GM23338 (cell line): ENCODE results near the gene STRBP.

Source experiments
- CREB1 ChIP-seq: fragments of 250-450 bp; sonication (Bioruptor Pico); IDR thresholded peaks from 2 replicates; pipeline ENCODE4 v1.5.0; 2020; ENCODE audit warnings: low read depth, mild to moderate bottlenecking, moderate library complexity
- CTCF ChIP-seq, 2 experiments: fragments of 200-600 bp in 1 of 2; sonication (generic) in 1 of 2; conservative IDR thresholded peaks; 2 replicates each; pipeline versions ENCODE4 v1.5.1 to v1.6.1; 2016 to 2017; ENCODE audit warnings: antibody characterized with exemption in 2 of 2, low read depth in 2 of 2, mild to moderate bottlenecking in 2 of 2, moderate library complexity in 1 of 2
- EZH2 ChIP-seq: fragments of 200-600 bp; sonication (generic); IDR thresholded peaks from one replicate; pipeline ENCODE4 v1.8.0; 2017; ENCODE audit warnings: antibody characterized with exemption, mild to moderate bottlenecking, low read depth; ENCODE audit not compliant: unreplicated experiment
- EZH2phosphoT487 ChIP-seq: fragments of 200-600 bp; sonication (generic); IDR thresholded peaks from one replicate; pipeline ENCODE4 v1.8.1; 2018; ENCODE audit warnings: antibody characterized with exemption; ENCODE audit not compliant: unreplicated experiment
- JUNB ChIP-seq: IDR thresholded peaks from one replicate; pipeline ENCODE4 v1.6.1; 2016; ENCODE audit warnings: antibody characterized with exemption; ENCODE audit not compliant: unreplicated experiment
- NANOG ChIP-seq: IDR thresholded peaks from 2 replicates; pipeline ENCODE4 v1.6.1; 2016; ENCODE audit warnings: antibody characterized with exemption, borderline replicate concordance
- POLR2AphosphoS5 ChIP-seq: IDR thresholded peaks from 2 replicates; pipeline ENCODE4 v1.6.1; 2016; ENCODE audit warnings: antibody characterized with exemption, low read depth
- ZNF114 ChIP-seq: fragments of 250-450 bp; sonication (Bioruptor Pico); IDR thresholded peaks from 2 replicates; pipeline ENCODE4 v1.5.0; 2020; ENCODE audit warnings: mild to moderate bottlenecking, moderate library complexity
- ZNF331 ChIP-seq: fragments of 250-450 bp; sonication (Bioruptor Pico); IDR thresholded peaks from 2 replicates; pipeline ENCODE4 v1.5.0; 2020; ENCODE audit warnings: low read depth, mild to moderate bottlenecking, moderate library complexity
- TF ChIP-seq, protein P1 (sequence below): IDR thresholded peaks from one replicate; pipeline ENCODE4 v1.6.1; 2018; ENCODE audit warnings: antibody characterized with exemption; ENCODE audit not compliant: unreplicated experiment

- TF ChIP-seq, protein P1, sequence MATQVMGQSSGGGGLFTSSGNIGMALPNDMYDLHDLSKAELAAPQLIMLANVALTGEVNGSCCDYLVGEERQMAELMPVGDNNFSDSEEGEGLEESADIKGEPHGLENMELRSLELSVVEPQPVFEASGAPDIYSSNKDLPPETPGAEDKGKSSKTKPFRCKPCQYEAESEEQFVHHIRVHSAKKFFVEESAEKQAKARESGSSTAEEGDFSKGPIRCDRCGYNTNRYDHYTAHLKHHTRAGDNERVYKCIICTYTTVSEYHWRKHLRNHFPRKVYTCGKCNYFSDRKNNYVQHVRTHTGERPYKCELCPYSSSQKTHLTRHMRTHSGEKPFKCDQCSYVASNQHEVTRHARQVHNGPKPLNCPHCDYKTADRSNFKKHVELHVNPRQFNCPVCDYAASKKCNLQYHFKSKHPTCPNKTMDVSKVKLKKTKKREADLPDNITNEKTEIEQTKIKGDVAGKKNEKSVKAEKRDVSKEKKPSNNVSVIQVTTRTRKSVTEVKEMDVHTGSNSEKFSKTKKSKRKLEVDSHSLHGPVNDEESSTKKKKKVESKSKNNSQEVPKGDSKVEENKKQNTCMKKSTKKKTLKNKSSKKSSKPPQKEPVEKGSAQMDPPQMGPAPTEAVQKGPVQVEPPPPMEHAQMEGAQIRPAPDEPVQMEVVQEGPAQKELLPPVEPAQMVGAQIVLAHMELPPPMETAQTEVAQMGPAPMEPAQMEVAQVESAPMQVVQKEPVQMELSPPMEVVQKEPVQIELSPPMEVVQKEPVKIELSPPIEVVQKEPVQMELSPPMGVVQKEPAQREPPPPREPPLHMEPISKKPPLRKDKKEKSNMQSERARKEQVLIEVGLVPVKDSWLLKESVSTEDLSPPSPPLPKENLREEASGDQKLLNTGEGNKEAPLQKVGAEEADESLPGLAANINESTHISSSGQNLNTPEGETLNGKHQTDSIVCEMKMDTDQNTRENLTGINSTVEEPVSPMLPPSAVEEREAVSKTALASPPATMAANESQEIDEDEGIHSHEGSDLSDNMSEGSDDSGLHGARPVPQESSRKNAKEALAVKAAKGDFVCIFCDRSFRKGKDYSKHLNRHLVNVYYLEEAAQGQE = no peak
- TF ChIP-seq CTCF (conservative IDR thresholded peaks at IDR 0.05; ENCODE audit: low read depth in 2 of 2) (no peak), EZH2 (no peak), POLR2AphosphoS5 (no peak), ZNF114 (CRISPR knock-in tag) (no peak), JUNB (no peak), EZH2phosphoT487 (no peak), NANOG (no peak), CREB1 (CRISPR knock-in tag) (no peak), ZNF331 (CRISPR knock-in tag) (no peak)
Observed at GRCh38 chr9:123090956-123091355, 177.4 kb downstream of the STRBP start.
